K562 (cell line): ENCODE data around the gene GFOD1. TPM values are rescaled to one million over a fixed set of nuclear protein-coding genes. Genes with fewer than 3 reads are reported as not detected.

Source experiments
- ATAC-seq: fragments of 200-7000 bp; cut with Tn5 transposase; 3 replicates; pipeline ENCODE4 v1.9.1; 2020; ENCODE audit warnings: moderate library complexity
- BruUV-seq: library from RNA; stranded (reverse); fragments of 400-500 nt; replicated peaks from 2 replicates; lab custom pipeline; 2021; lab: Mats Ljungman, UMichigan
- CTCF ChIA-PET: fragments of 300-600 bp; formaldehyde crosslinking; extraction: SDS; loops from one replicate; lab custom pipeline; 2021; ENCODE audit warnings: low intra/inter-chr PET ratio; lab: Yijun Ruan, JAX
- POLR2A ChIA-PET: fragments of 300-600, 350-650 bp; sonication (Branson Sonifier 250); formaldehyde crosslinking; extraction: SDS; loops from one replicate; lab custom pipeline; 2021; ENCODE audit warnings: antibody characterized with exemption, inconsistent platforms; lab: Yijun Ruan, JAX
- DNase-seq, 4 experiments: peaks; one replicate each; pipeline versions ENCODE4 v3.0.0 to v3.0.0-alpha.2; 2011 to 2018; ENCODE audit warnings: low spot score in 3 of 4, mixed read lengths in 3 of 4; ENCODE audit errors: extremely low read depth in 1 of 4
- FAIRE-seq: peaks from 2 replicates; lab custom pipeline; 2011; peaks lifted over from hg19 to GRCh38; lab: Jason Lieb, UNC
- H2AFZ ChIP-seq: 2 replicates; pipeline ENCODE4 v1.6.0; 2011; ENCODE audit warnings: low read depth, low read length, control low read depth, inconsistent platforms
- H3K27ac ChIP-seq: fragments of 200-600 bp; 3 replicates; pipeline ENCODE4 v1.8.0; 2011; ENCODE audit warnings: low read depth, mild to moderate bottlenecking, control low read depth, inconsistent platforms, low read length, moderate library complexity, mixed read lengths; ENCODE audit errors: extremely low read depth
- H3K27me3 ChIP-seq, 2 experiments: fragments of 300-600 bp in 1 of 2; 2 replicates in 1 of 2; 3 replicates in 1 of 2; pipeline versions ENCODE4 v1.6.0 to v1.8.0; 2011; ENCODE audit warnings: inconsistent platforms in 2 of 2, low read length in 2 of 2, mild to moderate bottlenecking in 1 of 2, mixed read lengths in 1 of 2, moderate library complexity in 1 of 2; ENCODE audit not compliant: control insufficient read depth in 2 of 2, insufficient read depth in 2 of 2
- H3K36me3 ChIP-seq: fragments of 300-600 bp; 3 replicates; pipeline ENCODE4 v1.8.0; 2011; ENCODE audit warnings: mild to moderate bottlenecking, low read length, inconsistent platforms; ENCODE audit not compliant: control insufficient read depth, insufficient read depth
- H3K4me1 ChIP-seq, 2 experiments: fragments of 200-600 bp in 1 of 2; replicated peaks in 1 of 2; 2 replicates in 1 of 2; 3 replicates in 1 of 2; pipeline versions ENCODE4 v1.5.1 to v1.8.0; 2011; ENCODE audit warnings: inconsistent platforms in 2 of 2, low read length in 2 of 2, mild to moderate bottlenecking in 1 of 2, mixed read lengths in 1 of 2, moderate library complexity in 1 of 2; ENCODE audit not compliant: control insufficient read depth in 2 of 2, insufficient read depth in 2 of 2
- H3K4me2 ChIP-seq: 2 replicates; pipeline ENCODE4 v1.6.1; 2011; ENCODE audit warnings: low read length, control low read depth, inconsistent platforms, mixed read lengths; ENCODE audit not compliant: insufficient read depth
- H3K4me3 ChIP-seq: fragments of 200-600 bp; sonication (generic), shearing (Covaris generic); 2 replicates; pipeline ENCODE4 v1.5.1; 2016; ENCODE audit warnings: control low read depth, inconsistent platforms
- H3K79me2 ChIP-seq: fragments of 200-600 bp; 3 replicates; pipeline ENCODE4 v1.8.0; 2011; ENCODE audit warnings: low read length, inconsistent platforms; ENCODE audit not compliant: control insufficient read depth, insufficient read depth
- H3K9ac ChIP-seq, 2 experiments: 2 replicates each; pipeline versions ENCODE4 v1.6.0 to v1.6.1; 2011; ENCODE audit warnings: low read depth in 2 of 2, low read length in 2 of 2, control low read depth in 1 of 2, inconsistent platforms in 1 of 2, mild to moderate bottlenecking in 1 of 2, mixed read lengths in 1 of 2; ENCODE audit not compliant: insufficient read depth in 1 of 2
- H3K9me1 ChIP-seq: one replicate; pipeline ENCODE4 v1.6.0; 2011; ENCODE audit warnings: inconsistent platforms, mild to moderate bottlenecking, low read length, moderate library complexity; ENCODE audit not compliant: control insufficient read depth, insufficient read depth
- H3K9me3 ChIP-seq: replicated peaks from 2 replicates; pipeline ENCODE4 v1.5.1; 2011; ENCODE audit warnings: low read depth, low read length, inconsistent platforms; ENCODE audit not compliant: control insufficient read depth, insufficient read depth
- H4K20me1 ChIP-seq: replicated peaks from 2 replicates; pipeline ENCODE4 v1.6.1; 2011; ENCODE audit warnings: low read length, inconsistent platforms, mixed read lengths; ENCODE audit not compliant: control insufficient read depth, insufficient read depth
- CREBBP ChIP-seq: IDR thresholded peaks from one replicate; pipeline ENCODE4 v1.6.1; 2012; ENCODE audit warnings: low read depth, mild to moderate bottlenecking, control low read depth, inconsistent platforms, low read length
- GTF2E2 ChIP-seq: fragments of 200-800 bp; sonication (Bioruptor generic); IDR thresholded peaks from 2 replicates; pipeline ENCODE4 v1.6.1; 2016; ENCODE audit warnings: missing genetic modification characterization, missing compliant biosample characterization
- LCOR ChIP-seq: sonication (generic); formaldehyde crosslinking; IDR thresholded peaks from 2 replicates; pipeline ENCODE4 v1.8.0; 2022; ENCODE audit warnings: mild to moderate bottlenecking, missing genetic modification reagents
- POU5F1 ChIP-seq: fragments of 150-350 bp; IDR thresholded peaks from 2 replicates; pipeline ENCODE4 v1.6.1; 2014; ENCODE audit warnings: borderline replicate concordance, low read length, low read depth, mild to moderate bottlenecking; ENCODE audit not compliant: partially characterized antibody
- ZNF263 ChIP-seq: sonication (generic); formaldehyde crosslinking; IDR thresholded peaks from 2 replicates; pipeline ENCODE4 v1.8.0; 2022; ENCODE audit warnings: mild to moderate bottlenecking, missing genetic modification reagents, borderline replicate concordance
- ZNF444 ChIP-seq: fragments of 250-450 bp; sonication (Bioruptor Pico); IDR thresholded peaks from 2 replicates; pipeline ENCODE4 v1.4.0; 2020; ENCODE audit warnings: mild to moderate bottlenecking, moderate library complexity
- WGBS: fragments of 100-300 bp; shearing (Covaris generic); methylation state at CpG from one replicate; pipeline ENCODE4 v1.1.6; 2016; ENCODE audit warnings: low coverage, mixed read lengths; ENCODE audit not compliant: insufficient coverage; ENCODE audit errors: missing lambda C conversion rate; 5-methylcytosine and 5-hydroxymethylcytosine counted together
- in situ Hi-C: fragments of 300-500 bp; cut with MboI; formaldehyde crosslinking; loops from 4 replicates; pipeline ENCODE4 v1.15.0; 2018; ENCODE audit warnings: inconsistent platforms, mixed read lengths
- intact Hi-C: fragments of 100-400 bp; cut with micrococcal nuclease; formaldehyde crosslinking; loops from 2 replicates; pipeline ENCODE4 v1.14.2; 2022
- polyA plus RNA-seq, 8 experiments: library from polyadenylated mRNA; depleted of rRNA in 4 of 8; stranded (reverse) in 5 of 8; unstranded in 3 of 8; fragments of >200 nt; fragmentation: Nextera tagmentation in 2 of 8; fragmentation: Illumina TruSeq in 1 of 8; extraction: Ambion mirVana in 2 of 8; extraction: Trizol in 1 of 8; gene quantifications; 2 replicates each; pipeline versions ENCODE4 v1.2.1 to v1.2.3, GENCODE V29; 2011 to 2014; ENCODE audit warnings: inconsistent platforms in 1 of 8, missing spikeins in 1 of 8
- total RNA-seq, 7 experiments: library from RNA; depleted of rRNA in 6 of 7; stranded (reverse); fragments of >200 nt in 6 of 7; fragmentation: Illumina TruSeq in 2 of 7; extraction: Trizol in 2 of 7; gene quantifications; 2 replicates each; pipeline versions ENCODE4 v1.2.1 to v1.2.3, GENCODE V29; 2011 to 2021; ENCODE audit warnings: low replicate concordance in 1 of 7

The GFOD1 gene
- total and polyA plus RNA-seq, 9 of the 15 experiments (the other 6 are each of a cell fraction or from before 2014, with no cell fraction given) = 3.8 to 12.0 (median 8.2) TPM

DNA sequence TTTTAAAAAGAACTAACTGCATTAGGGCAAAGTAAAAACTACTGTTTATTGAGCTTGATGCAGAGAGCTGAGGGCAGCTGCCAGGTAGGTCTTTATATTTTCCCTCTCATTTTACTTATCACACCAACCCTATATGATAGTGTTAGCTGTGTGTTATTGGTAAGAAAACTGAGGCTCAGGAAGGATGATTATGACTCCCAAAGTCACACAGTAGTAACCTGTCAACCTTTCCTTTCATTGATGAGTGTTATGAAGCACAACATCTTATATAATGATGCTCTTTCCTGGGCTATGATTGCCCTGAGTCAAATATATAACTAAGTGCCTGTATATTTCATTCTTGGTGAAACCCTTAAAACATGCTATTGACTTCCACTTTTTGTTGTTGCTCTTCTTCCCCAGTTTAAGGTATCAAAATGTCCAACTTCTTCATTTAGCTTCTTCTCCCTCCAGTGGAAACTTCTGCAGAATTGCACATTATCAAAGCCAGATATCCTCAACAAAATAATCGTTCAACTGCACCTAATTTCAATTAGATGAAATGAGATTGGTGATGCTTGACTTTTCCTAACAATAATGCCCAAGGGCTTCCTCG is 8.1 kb downstream of the GFOD1 start:
- Histone ChIP-seq H3K36me3 (no peaks in the 10 kb centered on the region; the same call in 2 of the 3 replicates), H3K4me1 (peaks cover 6 to 27% of the 10 kb centered on the region in 2 experiments), H4K20me1 (no peaks in the 10 kb centered on the region), H3K9me1 (no peaks in the 10 kb centered on the region), H3K9ac (no peak overlapping the region), H3K27me3 (no peaks in the 10 kb centered on the region), H2AFZ (no peak overlapping the region), H3K79me2 (peaks cover 20% of the 10 kb centered on the region), H3K4me3 (no peak overlapping the region), H3K4me2 (no peak overlapping the region), H3K27ac (no peak overlapping the region), H3K9me3 (no peaks in the 10 kb centered on the region)
- POLR2A ChIA-PET = interaction anchor here (0.6 to 1.5 kb wide), 3 partner anchors 12 to 151 kb away, joined by 3 to 4 read pairs (median 3); partner anchors contain the start of gene TBC1D7
- intact Hi-C loops (no loop called here), in situ Hi-C loops (no loop called here)
- peak; percentile 26 for TF ChIP-seq CREBBP
- TF ChIP-seq GTF2E2 (tag) = no peak
- no peak for TF ChIP-seq ZNF263 (CRISPR knock-in tag)
- no peak for TF ChIP-seq ZNF444 (CRISPR knock-in tag)
- TF ChIP-seq LCOR (CRISPR knock-in tag) = no peak
- no peak for TF ChIP-seq POU5F1
- CTCF ChIA-PET = no interaction called here
- 57% methylated on average over 2 of the region's 2 CpGs for WGBS
- no peak for ATAC-seq
- BruUV-seq = no TSS peak
- DNase-seq = no peak
- FAIRE-seq = no peak
